Sigmoid colon (tissue), 7 donors: ENCODE results near the gene CAMKV. TPM values are rescaled to one million over a fixed set of nuclear protein-coding genes. Genes with fewer than 3 reads are reported as not detected.
A peak's percentile ranks its signal among the peaks of the same experiment; 100 is the strongest.
"Not testable (repeated sequence)": the region's sequence is repeated elsewhere in the genome, so short reads cannot be mapped to it uniquely, and the experiment has no call there.

ENCODE experiments used
- DNase-seq: peaks from one replicate; pipeline ENCODE4 v3.0.0-alpha.2; 2019
- H3K27ac ChIP-seq, 4 donors: fragments of 200-600 bp; sonication (generic); one replicate each; pipeline ENCODE4 v1.5.1; 2016 to 2019; ENCODE audit warnings: mild to moderate bottlenecking in 1 of 4
- H3K27me3 ChIP-seq, 3 donors: fragments of 200-600 bp; sonication (generic); one replicate each; pipeline ENCODE4 v1.5.1; 2019; ENCODE audit warnings: mild to moderate bottlenecking in 1 of 3
- H3K36me3 ChIP-seq, 4 donors: fragments of 200-600 bp; sonication (generic); one replicate each; pipeline ENCODE4 v1.5.1; 2016 to 2019
- H3K4me1 ChIP-seq, 4 donors: fragments of 200-600 bp; sonication (generic); one replicate each; pipeline ENCODE4 v1.5.1; 2017 to 2019
- H3K4me3 ChIP-seq, 4 donors: fragments of 200-600 bp; sonication (generic); one replicate each; pipeline ENCODE4 v1.5.1; 2017 to 2019; ENCODE audit warnings: mild to moderate bottlenecking in 2 of 4, moderate library complexity in 1 of 4
- H3K9me3 ChIP-seq, 4 donors: fragments of 200-600 bp in 3 of 4; sonication (generic) in 3 of 4; one replicate each; pipeline versions ENCODE4 v1.5.1 to v1.6.1; 2013 to 2019
- EP300 ChIP-seq, 4 donors: sonication (generic); formaldehyde crosslinking; IDR thresholded peaks; one replicate each; pipeline ENCODE4 v1.6.1; 2017; ENCODE audit warnings: antibody characterized with exemption in 4 of 4
- POLR2A ChIP-seq, 2 donors: fragments of 450-650 bp; IDR thresholded peaks; one replicate each; pipeline ENCODE4 v1.6.1; 2016; ENCODE audit warnings: antibody characterized with exemption in 2 of 2, mild to moderate bottlenecking in 2 of 2, moderate library complexity in 2 of 2
- POLR2AphosphoS5 ChIP-seq, 4 donors: sonication (generic); formaldehyde crosslinking; IDR thresholded peaks; one replicate each; pipeline ENCODE4 v1.6.1; 2017; ENCODE audit warnings: antibody characterized with exemption in 4 of 4
- WGBS, 2 donors: extraction: QIAGEN DNeasy Blood & Tissue Kit; methylation state at CpG; one replicate each; pipeline ENCODE4 v1.1.7; 2013; 5-methylcytosine and 5-hydroxymethylcytosine counted together
- intact Hi-C: fragments of 100-400 bp; cut with DNase I; formaldehyde crosslinking; loops from one replicate; pipeline ENCODE4 v1.15.1; 2023
- polyA plus RNA-seq, 3 donors: library from polyadenylated mRNA; stranded (reverse); fragments of 200-250 nt; gene quantifications; one replicate each; pipeline ENCODE4 v1.2.3, GENCODE V29; 2013
- total RNA-seq, 4 donors: library from RNA; depleted of rRNA; stranded (reverse); fragments of >200 nt; gene quantifications; one replicate each; pipeline ENCODE4 v1.1.0, GENCODE V29; 2016
- TF ChIP-seq, protein P1 (sequence below), 4 experiments: fragments of 450-650 bp in 3 of 4; fragments of 200-600 bp in 1 of 4; IDR thresholded peaks; one replicate each; pipeline ENCODE4 v1.5.1; 2016 to 2019; ENCODE audit warnings: antibody characterized with exemption in 4 of 4, mild to moderate bottlenecking in 3 of 4, moderate library complexity in 2 of 4
- donor health status: healthy with polysubstance abuse.
- donor health status: Bipolar disorder and iron deficiency.
- donor health status: healthy.

The CAMKV gene
- total and polyA plus RNA-seq, 7 donors = 0.12 TPM; not detected in 6

DNA sequence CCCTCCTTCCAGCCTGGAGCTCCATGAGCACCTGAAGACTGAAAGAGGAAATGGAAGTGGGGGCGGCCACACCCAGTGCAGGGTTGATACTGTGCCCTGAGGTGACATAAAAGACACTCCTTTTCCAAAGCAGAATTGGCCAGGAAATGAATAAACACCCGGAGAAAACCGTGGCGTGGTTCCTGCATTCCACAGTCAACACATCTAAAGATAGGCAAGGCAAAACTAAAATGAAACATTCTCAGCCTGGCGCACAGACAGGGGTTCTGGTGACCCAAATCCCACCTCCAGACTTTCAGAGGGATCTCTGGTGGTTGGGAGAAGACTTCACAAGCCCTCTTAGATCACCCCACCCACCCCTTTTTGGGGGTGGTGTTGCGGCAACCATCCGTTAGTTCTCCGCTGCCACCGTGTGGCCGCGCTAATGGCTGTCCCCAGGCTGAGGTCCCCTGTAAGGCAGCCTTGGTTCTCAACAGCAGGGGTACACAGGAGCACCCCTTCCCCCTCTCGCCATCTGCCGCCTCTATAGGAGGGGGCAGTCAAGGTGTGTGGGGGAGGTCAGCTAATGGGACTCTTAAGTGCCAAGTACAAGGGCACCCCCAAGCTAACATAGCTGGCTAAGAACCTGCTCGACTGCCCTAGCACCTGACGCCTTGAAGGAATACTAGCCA is 36.5 kb upstream of the CAMKV start:
- intact Hi-C loops = loop anchor here (1.0 kb wide), 1 partner anchor 104 kb away; no protein-coding TSS in a partner anchor
- no peak for DNase-seq
- no peak for TF ChIP-seq POLR2A (IDR thresholded peaks at IDR 0.05)
- TF ChIP-seq EP300 (IDR thresholded peaks at IDR 0.05) = no peak
- peak in 1 of 4 donors; percentile 18 for TF ChIP-seq POLR2AphosphoS5 (IDR thresholded peaks at IDR 0.05)
- TF ChIP-seq, protein P1, sequence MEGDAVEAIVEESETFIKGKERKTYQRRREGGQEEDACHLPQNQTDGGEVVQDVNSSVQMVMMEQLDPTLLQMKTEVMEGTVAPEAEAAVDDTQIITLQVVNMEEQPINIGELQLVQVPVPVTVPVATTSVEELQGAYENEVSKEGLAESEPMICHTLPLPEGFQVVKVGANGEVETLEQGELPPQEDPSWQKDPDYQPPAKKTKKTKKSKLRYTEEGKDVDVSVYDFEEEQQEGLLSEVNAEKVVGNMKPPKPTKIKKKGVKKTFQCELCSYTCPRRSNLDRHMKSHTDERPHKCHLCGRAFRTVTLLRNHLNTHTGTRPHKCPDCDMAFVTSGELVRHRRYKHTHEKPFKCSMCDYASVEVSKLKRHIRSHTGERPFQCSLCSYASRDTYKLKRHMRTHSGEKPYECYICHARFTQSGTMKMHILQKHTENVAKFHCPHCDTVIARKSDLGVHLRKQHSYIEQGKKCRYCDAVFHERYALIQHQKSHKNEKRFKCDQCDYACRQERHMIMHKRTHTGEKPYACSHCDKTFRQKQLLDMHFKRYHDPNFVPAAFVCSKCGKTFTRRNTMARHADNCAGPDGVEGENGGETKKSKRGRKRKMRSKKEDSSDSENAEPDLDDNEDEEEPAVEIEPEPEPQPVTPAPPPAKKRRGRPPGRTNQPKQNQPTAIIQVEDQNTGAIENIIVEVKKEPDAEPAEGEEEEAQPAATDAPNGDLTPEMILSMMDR (IDR thresholded peaks at IDR 0.05) = peak; percentile 24 to 80 (median 58)
- peak overlapping the region; percentile 32 to 61 (median 46) for H3K27ac ChIP-seq
- H3K4me1 ChIP-seq = peaks cover 0 to 34% (median 22%) of the 10 kb centered on the region in 4 donors
- H3K4me3 ChIP-seq = peak overlapping the region in 3 of 4 donors; percentile 30 to 38 (median 35)
- H3K9me3 ChIP-seq = no peaks in the 10 kb centered on the region
- H3K27me3 ChIP-seq = no peaks in the 10 kb centered on the region
- H3K36me3 ChIP-seq = peaks cover 0 to 22% (median 15%) of the 10 kb centered on the region in 4 donors
- 4 to 16% methylated on average over 15 of the region's 15 CpGs for WGBS, 2 donors

DNA sequence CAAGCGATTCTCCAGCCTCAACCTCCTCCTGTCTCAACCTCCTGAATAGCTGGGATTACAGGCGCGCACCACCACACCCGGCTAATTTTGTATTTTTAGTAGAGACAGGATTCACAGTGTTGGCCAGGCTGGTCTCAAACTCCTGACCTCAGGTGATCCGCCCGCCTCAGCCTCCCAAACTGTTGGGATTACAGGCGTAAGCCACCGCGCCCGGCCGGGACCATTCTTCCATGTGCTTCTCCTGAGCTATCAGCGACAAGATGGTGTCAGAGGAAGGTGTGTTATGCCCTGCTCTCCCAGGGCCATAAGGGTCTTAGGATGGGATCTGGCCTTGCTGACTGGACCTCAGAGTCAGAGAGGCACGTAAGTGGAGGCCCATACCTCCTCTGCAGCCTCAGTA is 34.7 kb upstream of the CAMKV start:
- not testable (repeated sequence) for H3K27me3 ChIP-seq, H3K36me3 ChIP-seq, H3K9me3 ChIP-seq, DNase-seq
- intact Hi-C loops = loop anchor here (5.0 kb wide), 1 partner anchor 202 kb away; no protein-coding TSS in a partner anchor
- Histone ChIP-seq H3K27ac (peak overlapping the region; percentile 22 to 64 (median 57)), H3K4me1 (peaks cover 0 to 44% (median 22%) of the 10 kb centered on the region in 4 donors), H3K4me3 (peak overlapping the region in 1 of 4 donors; percentile 42)
- 91 to 94% methylated on average over 13 of the region's 13 CpGs for WGBS, 2 donors

DNA sequence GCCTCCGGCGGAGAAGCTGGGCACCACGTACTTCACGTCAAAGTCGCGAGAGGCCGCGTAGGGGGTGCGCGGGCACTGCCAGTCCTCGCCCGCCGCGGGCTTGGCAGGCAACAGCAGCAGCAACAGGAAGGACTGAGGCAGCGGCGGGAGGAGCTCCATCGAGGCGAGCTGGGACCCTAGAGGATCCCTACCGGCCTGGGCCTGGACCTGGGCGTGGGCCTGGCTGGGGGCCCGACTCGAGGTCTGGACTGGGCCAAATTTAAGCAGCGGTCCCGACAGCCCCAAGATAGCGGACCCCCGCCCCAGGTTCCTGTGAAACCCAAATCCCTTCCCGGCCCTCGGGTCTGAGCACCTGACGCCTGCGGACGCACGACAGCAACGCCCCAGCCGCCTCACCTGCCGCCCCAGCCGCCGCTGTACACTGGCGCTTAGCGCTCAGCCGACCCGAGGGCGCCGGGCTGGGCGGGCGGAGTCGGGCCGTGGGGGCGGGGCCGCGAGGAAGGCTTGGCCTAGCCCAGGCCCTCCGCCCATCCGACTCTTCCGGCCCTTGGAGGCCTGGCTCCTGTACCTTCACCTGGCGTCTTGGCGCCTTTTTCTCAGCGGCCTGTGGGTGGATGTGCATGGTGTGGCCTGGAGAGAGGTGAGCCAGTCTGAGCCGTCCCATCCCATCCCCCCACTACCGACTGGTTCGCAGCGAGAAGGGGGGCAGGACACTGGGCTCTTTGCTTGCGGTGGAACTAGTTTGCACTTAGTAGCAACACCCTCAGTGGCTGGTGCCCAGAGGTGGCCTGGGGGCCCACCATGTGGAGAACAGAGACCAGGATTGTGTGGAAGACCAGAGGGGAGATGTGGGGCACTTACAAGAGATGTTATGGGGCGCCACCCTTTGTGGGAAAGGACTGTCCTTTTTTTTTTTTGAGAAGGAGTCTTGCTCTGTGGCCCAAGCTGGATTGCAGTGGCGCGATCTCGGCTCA is 34.0 kb upstream of the CAMKV start, which contains the start of gene MST1R:
Gene MST1R (minus strand): TSS at position 423 of the 974 bp plus-strand sequence. CDS start 264 bp downstream, at position 159.
- DNase-seq = peak; percentile 84

DNA sequence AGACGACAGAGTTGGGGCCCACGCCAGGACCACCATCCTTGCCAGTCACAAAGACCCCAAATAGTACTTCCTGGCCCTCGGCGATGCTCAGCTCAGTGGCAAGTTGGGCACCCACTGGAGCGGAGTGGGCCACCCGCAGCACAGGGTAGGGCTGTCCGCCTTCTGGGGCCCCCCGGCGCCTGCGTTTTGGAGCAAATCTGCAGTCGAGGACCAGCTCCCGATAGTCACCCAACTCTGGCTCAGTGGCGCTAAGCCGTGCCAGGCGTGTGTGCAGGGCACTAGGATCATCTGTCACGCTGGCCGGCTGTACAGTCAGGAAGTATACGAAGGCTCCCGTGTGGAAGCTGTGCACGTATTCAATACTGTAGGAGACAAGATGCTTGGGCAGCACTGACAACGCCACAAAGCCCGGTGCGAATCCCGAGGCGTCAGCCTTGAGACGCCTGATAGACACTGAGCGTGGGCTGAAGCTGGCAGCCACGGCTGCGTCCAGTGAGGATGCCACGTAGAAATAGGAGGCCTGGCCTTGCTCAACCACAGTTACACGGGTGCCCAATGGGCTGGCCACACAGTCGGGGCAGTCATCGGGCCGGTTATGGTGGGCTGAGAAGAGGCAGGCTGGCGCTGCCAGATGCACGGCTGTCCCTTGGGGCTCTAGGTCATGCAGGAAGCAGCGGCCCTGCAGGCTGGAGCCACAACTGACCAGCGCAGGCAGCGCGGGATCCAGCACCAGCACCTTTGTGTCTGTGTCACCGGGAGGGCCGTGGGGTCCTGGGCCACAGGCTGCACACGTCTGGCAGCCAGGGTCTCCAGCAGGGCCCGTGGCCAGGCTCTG is 33.0 kb upstream of the CAMKV start:
- H3K36me3 ChIP-seq = no peaks in the 10 kb centered on the region
- H3K4me3 ChIP-seq = peak overlapping the region in 2 of 4 donors; percentile 45 to 46
- TF ChIP-seq EP300 (IDR thresholded peaks at IDR 0.05) = no peak
- TF ChIP-seq, protein P1 (IDR thresholded peaks at IDR 0.05) = no peak
- no peak for TF ChIP-seq POLR2A (IDR thresholded peaks at IDR 0.05)
- TF ChIP-seq POLR2AphosphoS5 (IDR thresholded peaks at IDR 0.05) = no peak
- no peak for DNase-seq
- peaks cover 0 to 44% (median 22%) of the 10 kb centered on the region in 4 donors for H3K4me1 ChIP-seq
- no peaks in the 10 kb centered on the region for H3K9me3 ChIP-seq
- peak overlapping the region in 1 of 4 donors; percentile 22 for H3K27ac ChIP-seq
- intact Hi-C loops = loop anchor here (5.0 kb wide), 1 partner anchor 200 kb away; no protein-coding TSS in a partner anchor
- H3K27me3 ChIP-seq = no peaks in the 10 kb centered on the region
- 77 to 95% methylated on average over 44 of the region's 44 CpGs for WGBS, 2 donors

More for the DNA sequence above, 34.0 kb upstream of the CAMKV start, which contains the start of gene MST1R:
- intact Hi-C loops = loop anchor here (5.0 kb wide), 1 partner anchor 201 kb away; no protein-coding TSS in a partner anchor
- TF ChIP-seq POLR2A (IDR thresholded peaks at IDR 0.05) (peak in 1 of 2 donors; percentile 42), EP300 (IDR thresholded peaks at IDR 0.05) (no peak), POLR2AphosphoS5 (IDR thresholded peaks at IDR 0.05) (peak in 1 of 4 donors; percentile 48)
- TF ChIP-seq, protein P1 (IDR thresholded peaks at IDR 0.05) = no peak
- peaks cover 0 to under 1% (median 0%) of the 10 kb centered on the region in 4 donors for H3K36me3 ChIP-seq
- peaks cover 0 to 44% (median 22%) of the 10 kb centered on the region in 4 donors for H3K4me1 ChIP-seq
- no peaks in the 10 kb centered on the region for H3K27me3 ChIP-seq
- H3K27ac ChIP-seq = peak within 1 kb of the TSS; percentile 22 to 64 (median 57)
- H3K9me3 ChIP-seq = no peaks in the 10 kb centered on the region
- 14 to 31% methylated on average over 65 of the region's 65 CpGs for WGBS, 2 donors
- H3K4me3 ChIP-seq = peak within 1 kb of the TSS; percentile 18 to 46 (median 44)
